Body of pancreas (tissue), 4 donors: Measurements from ENCODE around the gene KCNK10. TPM values are rescaled to one million over a fixed set of nuclear protein-coding genes. Genes with fewer than 3 reads are reported as not detected.

Experiments
- ATAC-seq: fragments of 150-250 bp; one replicate; pipeline ENCODE4 v1.9.1; 2016
- DNase-seq, 4 donors: peaks; one replicate each; pipeline ENCODE4 v3.0.0-alpha.2; 2019
- H3K27ac ChIP-seq, 4 donors: fragments of 200-600 bp; sonication (generic); 1 replicate in 3 of 4; 2 replicates in 1 of 4; pipeline versions ENCODE4 v1.5.1 to v1.6.1; 2016 to 2019; ENCODE audit warnings: mild to moderate bottlenecking in 1 of 4, mixed read lengths in 1 of 4, moderate library complexity in 1 of 4
- H3K27me3 ChIP-seq, 2 donors: fragments of 200-600 bp; sonication (generic); one replicate each; pipeline ENCODE4 v1.6.0; 2016; ENCODE audit warnings: mild to moderate bottlenecking in 1 of 2
- H3K36me3 ChIP-seq, 2 donors: fragments of 200-600 bp; sonication (generic); replicated peaks in 1 of 2; 2 replicates each; pipeline ENCODE4 v1.5.1; 2016; ENCODE audit warnings: low read depth in 2 of 2; ENCODE audit not compliant: insufficient read depth in 1 of 2
- H3K4me1 ChIP-seq: fragments of 200-600 bp; sonication (generic); one replicate; pipeline ENCODE4 v1.6.0; 2016
- H3K4me3 ChIP-seq, 2 donors: fragments of 200-600 bp; sonication (generic); 1 replicate in 1 of 2; 2 replicates in 1 of 2; pipeline ENCODE4 v1.5.1; 2016 to 2019
- H3K9me3 ChIP-seq, 3 donors: fragments of 200-600 bp; sonication (generic); 1 replicate in 2 of 3; 2 replicates in 1 of 3; pipeline ENCODE4 v1.5.1; 2016
- CTCF ChIP-seq, 7 experiments: fragments of 450-650 bp in 4 of 7; fragments of 200-600 bp in 3 of 7; sonication (generic) in 3 of 7; IDR thresholded peaks; one replicate each; pipeline ENCODE4 v1.5.1; 2016 to 2019; ENCODE audit warnings: antibody characterized with exemption in 7 of 7
- POLR2A ChIP-seq, 3 donors: fragments of 450-650 bp; IDR thresholded peaks; one replicate each; pipeline ENCODE4 v1.6.1; 2016; ENCODE audit warnings: antibody characterized with exemption in 3 of 3, mild to moderate bottlenecking in 2 of 3
- WGBS, 2 donors: methylation state at CpG; one replicate each; pipeline ENCODE4 v1.1.5; 2017; 5-methylcytosine and 5-hydroxymethylcytosine counted together
- intact Hi-C: fragments of 100-400 bp; cut with DNase I; formaldehyde crosslinking; loops from one replicate; pipeline ENCODE4 v1.15.1; 2023
- total RNA-seq, 2 donors: library from RNA; depleted of rRNA; stranded (reverse); fragments of >200 nt; gene quantifications; one replicate each; pipeline ENCODE4 v1.1.0, GENCODE V29; 2016

KCNK10 gene
- total RNA-seq, 2 donors from 2014 or later = 1.6 to 3.3 TPM

GRCh38 chr14:88305528-88306322 is 17.3 kb downstream of the KCNK10 start:
- 67 to 75% methylated on average over 6 of the region's 6 CpGs for WGBS, 2 donors
- TF ChIP-seq POLR2A (IDR thresholded peaks at IDR 0.05) (no peak), CTCF (IDR thresholded peaks at IDR 0.05) (no peak)
- no peak for ATAC-seq
- H3K4me3 ChIP-seq = no peak overlapping the region
- no peak for DNase-seq
- intact Hi-C loops = no loop called here
- no peak overlapping the region for H3K27ac ChIP-seq
- no peaks in the 10 kb centered on the region for H3K27me3 ChIP-seq
- no peaks in the 10 kb centered on the region for H3K9me3 ChIP-seq
- no peaks in the 10 kb centered on the region for H3K4me1 ChIP-seq
- H3K36me3 ChIP-seq = no peaks in the 10 kb centered on the region

GRCh38 chr14:88303041-88303440 is 20.0 kb downstream of the KCNK10 start:
- WGBS, 2 donors = 69 to 75% methylated on average over 3 of the region's 3 CpGs
- no peaks in the 10 kb centered on the region for H3K4me1 ChIP-seq
- no peak for ATAC-seq
- intact Hi-C loops = no loop called here
- no peaks in the 10 kb centered on the region for H3K27me3 ChIP-seq
- DNase-seq = peak in 1 of 4 donors; percentile 20
- TF ChIP-seq POLR2A (IDR thresholded peaks at IDR 0.05) (no peak), CTCF (IDR thresholded peaks at IDR 0.05) (no peak)
- no peaks in the 10 kb centered on the region for H3K9me3 ChIP-seq
- H3K4me3 ChIP-seq = no peak overlapping the region
- no peaks in the 10 kb centered on the region for H3K36me3 ChIP-seq
- no peak overlapping the region for H3K27ac ChIP-seq

- WGBS, 2 donors = 86 to 93% methylated on average over 4 of the region's 4 CpGs
- Histone ChIP-seq H3K27me3 (no peaks in the 10 kb centered on the region), H3K9me3 (no peaks in the 10 kb centered on the region), H3K27ac (no peak overlapping the region), H3K36me3 (no peaks in the 10 kb centered on the region), H3K4me1 (no peaks in the 10 kb centered on the region), H3K4me3 (no peak overlapping the region)
- intact Hi-C loops = no loop called here
- TF ChIP-seq POLR2A (IDR thresholded peaks at IDR 0.05) (no peak), CTCF (IDR thresholded peaks at IDR 0.05) (no peak)
- ATAC-seq (no peak), DNase-seq (no peak)
These were observed 21.7 kb downstream of the KCNK10 start for GRCh38 chr14:88301381-88301780.

GRCh38 chr14:88300817-88301216 is 22.3 kb downstream of the KCNK10 start:
- H3K9me3 ChIP-seq = no peaks in the 10 kb centered on the region
- DNase-seq (no peak), ATAC-seq (no peak)
- no peak overlapping the region for H3K4me3 ChIP-seq
- H3K36me3 ChIP-seq = no peaks in the 10 kb centered on the region
- no peaks in the 10 kb centered on the region for H3K4me1 ChIP-seq
- intact Hi-C loops = no loop called here
- WGBS, 2 donors = 32 to 33% methylated on average over 3 of the region's 3 CpGs
- H3K27ac ChIP-seq = no peak overlapping the region
- no peaks in the 10 kb centered on the region for H3K27me3 ChIP-seq
- TF ChIP-seq POLR2A (IDR thresholded peaks at IDR 0.05) = no peak
- TF ChIP-seq CTCF (IDR thresholded peaks at IDR 0.05) = no peak
